ENCODE data around the gene INSM2. TPM values are rescaled to one million over a fixed set of nuclear protein-coding genes. Genes with fewer than 3 reads are reported as not detected.

INSM2 gene
- total RNA-seq, 1 donor from 2014 or later, result not detected

- TF ChIP-seq CTCF (IDR thresholded peaks at IDR 0.05; ENCODE audit: insufficient read depth, low read length, poor library complexity, severe bottlenecking), result no peak
- Histone ChIP-seq H3K4me3 (ENCODE audit: low read depth, low read length) (no peak overlapping the region), H3K36me3 (ENCODE audit: control insufficient read depth, insufficient read depth, low read length) (no peaks in the 10 kb centered on the region), H3K27me3 (ENCODE audit: control insufficient read depth, insufficient read depth, low read length) (no peaks in the 10 kb centered on the region)
- DNase-seq (ENCODE audit: low read depth), result no peak
Observed at GRCh38 chr14:35565871-35566464, 32.0 kb downstream of the INSM2 start.

GRCh38 chr14:35571598-35571997 is 37.6 kb downstream of the INSM2 start:
- Histone ChIP-seq H3K27me3 (ENCODE audit: control insufficient read depth, insufficient read depth, low read length) (no peaks in the 10 kb centered on the region), H3K36me3 (ENCODE audit: control insufficient read depth, insufficient read depth, low read length) (no peaks in the 10 kb centered on the region), H3K4me3 (ENCODE audit: low read depth, low read length) (no peak overlapping the region)
- TF ChIP-seq CTCF (IDR thresholded peaks at IDR 0.05; ENCODE audit: insufficient read depth, low read length, poor library complexity, severe bottlenecking), result no peak
- no peak for DNase-seq (ENCODE audit: low read depth)

- no peak for TF ChIP-seq CTCF (IDR thresholded peaks at IDR 0.05; ENCODE audit: insufficient read depth, low read length, poor library complexity, severe bottlenecking)
- Histone ChIP-seq H3K36me3 (ENCODE audit: control insufficient read depth, insufficient read depth, low read length) (no peaks in the 10 kb centered on the region), H3K4me3 (ENCODE audit: low read depth, low read length) (no peak overlapping the region), H3K27me3 (ENCODE audit: control insufficient read depth, insufficient read depth, low read length) (no peaks in the 10 kb centered on the region)
- no peak for DNase-seq (ENCODE audit: low read depth)
Observed at GRCh38 chr14:35573911-35574310, 39.9 kb downstream of the INSM2 start.

- no peak for TF ChIP-seq CTCF (IDR thresholded peaks at IDR 0.05; ENCODE audit: insufficient read depth, low read length, poor library complexity, severe bottlenecking)
- Histone ChIP-seq H3K27me3 (ENCODE audit: control insufficient read depth, insufficient read depth, low read length) (no peaks in the 10 kb centered on the region), H3K36me3 (ENCODE audit: control insufficient read depth, insufficient read depth, low read length) (no peaks in the 10 kb centered on the region), H3K4me3 (ENCODE audit: low read depth, low read length) (no peak overlapping the region)
- DNase-seq (ENCODE audit: low read depth), result no peak
Observed at GRCh38 chr14:35576260-35576659, 42.3 kb downstream of the INSM2 start.

- TF ChIP-seq CTCF (IDR thresholded peaks at IDR 0.05; ENCODE audit: insufficient read depth, low read length, poor library complexity, severe bottlenecking), result no peak
- H3K4me3 ChIP-seq (ENCODE audit: low read depth, low read length), result no peak overlapping the region
- no peaks in the 10 kb centered on the region for H3K36me3 ChIP-seq (ENCODE audit: control insufficient read depth, insufficient read depth, low read length)
- H3K27me3 ChIP-seq (ENCODE audit: control insufficient read depth, insufficient read depth, low read length), result no peaks in the 10 kb centered on the region
- no peak for DNase-seq (ENCODE audit: low read depth)
Observed at GRCh38 chr14:35576856-35577255, 42.9 kb downstream of the INSM2 start.

- TF ChIP-seq CTCF (IDR thresholded peaks at IDR 0.05; ENCODE audit: insufficient read depth, low read length, poor library complexity, severe bottlenecking), result no peak
- Histone ChIP-seq H3K36me3 (ENCODE audit: control insufficient read depth, insufficient read depth, low read length) (no peaks in the 10 kb centered on the region), H3K27me3 (ENCODE audit: control insufficient read depth, insufficient read depth, low read length) (no peaks in the 10 kb centered on the region), H3K4me3 (ENCODE audit: low read depth, low read length) (no peak overlapping the region)
- no peak for DNase-seq (ENCODE audit: low read depth)
Observed at GRCh38 chr14:35578135-35578534, 44.2 kb downstream of the INSM2 start.
